ENCODE data around the gene SIRT6. TPM values are rescaled to one million over a fixed set of nuclear protein-coding genes. Genes with fewer than 3 reads are reported as not detected.
"Not testable (repeated sequence)": the region's sequence is repeated elsewhere in the genome, so short reads cannot be mapped to it uniquely, and the experiment has no call there.

The SIRT6 gene
- total RNA-seq, result 9.2 and 10.0 TPM in 2 replicates
- polyA plus RNA-seq, result 8.8 and 11.0 TPM in 2 replicates
- 12.0 and 18.6 TPM in 2 replicates for polyA plus RNA-seq (2012)
- polyA minus RNA-seq (ENCODE audit: low replicate concordance), result 4.7 and 7.3 TPM in 2 replicates

DNA sequence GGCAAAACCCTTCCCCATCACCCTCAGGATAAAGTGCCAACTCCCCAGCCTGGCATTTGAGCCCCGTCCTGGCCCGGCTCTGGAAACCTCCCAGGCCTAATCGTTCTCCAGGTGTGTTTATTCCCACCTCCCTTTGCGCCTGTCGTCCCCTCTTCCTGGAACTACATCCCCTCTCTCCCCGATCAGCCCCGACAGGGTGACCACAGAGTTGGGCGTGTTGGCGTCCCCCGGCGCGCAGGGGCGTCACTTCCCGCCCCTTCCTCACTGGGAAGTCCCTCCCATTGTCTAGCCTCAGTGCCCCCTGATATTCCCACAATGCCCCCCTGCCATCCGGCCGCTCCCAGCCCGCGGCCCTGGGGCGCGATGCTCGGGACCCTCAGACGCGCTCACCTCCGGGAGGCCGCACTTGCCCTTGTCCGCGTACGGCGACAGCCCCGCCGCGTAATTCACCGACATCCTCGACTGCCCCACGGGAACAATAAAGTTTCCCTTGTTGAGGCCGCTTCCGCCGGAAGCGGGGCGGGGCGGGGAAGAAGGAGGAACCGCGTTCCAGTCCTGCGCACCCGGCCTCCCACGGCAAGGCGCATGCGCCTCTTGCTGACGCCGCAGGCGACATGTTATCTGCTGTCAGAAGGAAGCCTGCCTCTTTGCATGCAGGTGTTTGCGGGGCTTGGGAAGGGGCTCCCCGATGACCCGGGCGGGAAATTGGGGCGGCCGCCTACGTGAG lies at the start of gene SIRT6, which contains the start of gene ANKRD24:
TSS of gene SIRT6 (minus strand) at position 480 of the 727 bp plus-strand sequence. CDS start at position 456, 24 bp downstream.
TSS of gene ANKRD24 (plus strand) at position 606 of the 727 bp plus-strand sequence. CDS start 3,737 bp downstream, outside the sequence.
- Histone ChIP-seq H3K36me3 (ENCODE audit: control insufficient read depth, insufficient read depth, low read length) (no peaks in the 10 kb centered on the region), H4K20me1 (ENCODE audit: control insufficient read depth, extremely low read depth, insufficient read depth, low read length) (no peaks in the 10 kb centered on the region), H3K79me2 (ENCODE audit: control insufficient read depth, insufficient read depth, low read length) (peaks cover 10% of the 10 kb centered on the region), H3K9me3 (ENCODE audit: control insufficient read depth, insufficient read depth, low read depth, low read length) (no peaks in the 10 kb centered on the region), H3K27me3 (ENCODE audit: control insufficient read depth, insufficient read depth, low read length) (no peaks in the 10 kb centered on the region), H3K4me2 (ENCODE audit: extremely low read depth, insufficient read depth, low read length) (peak within 1 kb of the TSS; percentile 72), H3K9ac (ENCODE audit: insufficient read depth, low read length) (peak within 1 kb of the TSS; percentile 86), H3K27ac (ENCODE audit: insufficient read depth, low read length) (peak within 1 kb of the TSS; percentile 77), H2AFZ (ENCODE audit: low read length) (peak within 1 kb of the TSS; percentile 77), H3K4me1 (ENCODE audit: control insufficient read depth, extremely low read depth, insufficient read depth, low read length) (no peaks in the 10 kb centered on the region), H3K4me3 (replicated peaks in 1 of 4; ENCODE audit: control extremely low read depth in 1 of 4, insufficient read depth in 1 of 4, low read depth in 3 of 4, low read length in 4 of 4) (peak within 1 kb of the TSS; percentile 82 to 97 (median 88))
- DNase-seq (ENCODE audit: low read depth in 2 of 2), result peak; percentile 96
- TF ChIP-seq EZH2 (IDR thresholded peaks at IDR 0.05; ENCODE audit: low read length, missing control alignments), result no peak
- TF ChIP-seq CTCF (conservative IDR thresholded peaks at IDR 0.05 in 1 of 2, IDR thresholded peaks at IDR 0.05 in 1 of 2; ENCODE audit: low read depth in 1 of 2, low read length in 2 of 2), result no peak

- H3K9ac ChIP-seq (ENCODE audit: insufficient read depth, low read length); H3K36me3 ChIP-seq (ENCODE audit: control insufficient read depth, insufficient read depth, low read length); H2AFZ ChIP-seq (ENCODE audit: low read length); DNase-seq (ENCODE audit: low read depth in 2 of 2); H3K79me2 ChIP-seq (ENCODE audit: control insufficient read depth, insufficient read depth, low read length); H3K4me1 ChIP-seq (ENCODE audit: control insufficient read depth, extremely low read depth, insufficient read depth, low read length); H3K9me3 ChIP-seq (ENCODE audit: control insufficient read depth, insufficient read depth, low read depth, low read length); H3K4me2 ChIP-seq (ENCODE audit: extremely low read depth, insufficient read depth, low read length); H3K4me3 ChIP-seq (replicated peaks in 1 of 4; ENCODE audit: control extremely low read depth in 1 of 4, insufficient read depth in 1 of 4, low read depth in 3 of 4, low read length in 4 of 4); H3K27ac ChIP-seq (ENCODE audit: insufficient read depth, low read length); H4K20me1 ChIP-seq (ENCODE audit: control insufficient read depth, extremely low read depth, insufficient read depth, low read length): not testable (repeated sequence)
- H3K27me3 ChIP-seq (ENCODE audit: control insufficient read depth, insufficient read depth, low read length), result peaks cover 11% of the 10 kb centered on the region
Observed at GRCh38 chr19:4232139-4232538, 49.8 kb upstream of the SIRT6 start.

DNA sequence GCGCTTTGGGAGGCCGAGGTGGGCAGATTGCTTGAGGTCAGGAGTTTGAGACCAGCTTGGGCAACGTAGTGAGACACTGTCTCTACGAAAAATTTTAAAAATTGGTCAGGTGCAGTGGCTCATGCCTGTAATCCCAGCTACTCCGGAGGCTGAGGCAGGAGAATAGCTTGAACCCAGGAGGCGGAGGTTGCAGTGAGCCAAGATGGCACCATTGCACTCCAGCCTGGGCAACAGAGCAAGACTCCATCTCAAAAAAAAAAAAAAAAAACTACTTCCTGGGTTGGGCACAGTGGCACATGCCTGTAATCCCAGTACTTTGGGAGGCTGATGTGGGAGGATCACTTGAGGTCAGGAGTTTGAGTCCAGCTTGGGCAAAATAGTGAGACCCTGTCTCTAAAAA lies 49.2 kb upstream of the SIRT6 start:
- not testable (repeated sequence) for H3K27ac ChIP-seq (ENCODE audit: insufficient read depth, low read length); H3K79me2 ChIP-seq (ENCODE audit: control insufficient read depth, insufficient read depth, low read length); H3K36me3 ChIP-seq (ENCODE audit: control insufficient read depth, insufficient read depth, low read length); H3K4me2 ChIP-seq (ENCODE audit: extremely low read depth, insufficient read depth, low read length); H2AFZ ChIP-seq (ENCODE audit: low read length); H3K9ac ChIP-seq (ENCODE audit: insufficient read depth, low read length); H4K20me1 ChIP-seq (ENCODE audit: control insufficient read depth, extremely low read depth, insufficient read depth, low read length); DNase-seq (ENCODE audit: low read depth in 2 of 2); H3K4me3 ChIP-seq (replicated peaks in 1 of 4; ENCODE audit: control extremely low read depth in 1 of 4, insufficient read depth in 1 of 4, low read depth in 3 of 4, low read length in 4 of 4); H3K9me3 ChIP-seq (ENCODE audit: control insufficient read depth, insufficient read depth, low read depth, low read length); H3K4me1 ChIP-seq (ENCODE audit: control insufficient read depth, extremely low read depth, insufficient read depth, low read length)
- peaks cover 11% of the 10 kb centered on the region for H3K27me3 ChIP-seq (ENCODE audit: control insufficient read depth, insufficient read depth, low read length)

DNA sequence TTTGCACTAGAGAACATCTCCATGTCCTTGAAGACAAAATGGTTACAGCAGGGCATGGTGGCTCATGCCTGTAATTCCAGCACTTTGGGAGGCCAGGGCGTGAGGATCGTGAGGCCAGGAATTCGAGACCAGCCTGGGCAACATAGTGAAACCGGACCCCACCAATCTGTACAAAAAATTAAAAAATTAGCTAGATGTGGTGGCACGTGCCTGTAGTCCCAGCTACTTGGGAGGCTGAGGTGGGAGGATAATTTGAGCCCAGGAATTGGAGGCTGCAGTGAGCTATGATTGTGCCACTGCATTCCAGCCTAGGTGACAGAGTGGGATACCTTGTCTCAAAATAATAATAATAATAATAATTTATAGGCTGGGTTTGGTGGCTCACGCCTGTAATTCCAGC lies 47.9 kb upstream of the SIRT6 start:
- H3K27me3 ChIP-seq (ENCODE audit: control insufficient read depth, insufficient read depth, low read length), result peaks cover 11% of the 10 kb centered on the region
- not testable (repeated sequence) for H3K4me3 ChIP-seq (replicated peaks in 1 of 4; ENCODE audit: control extremely low read depth in 1 of 4, insufficient read depth in 1 of 4, low read depth in 3 of 4, low read length in 4 of 4); H3K27ac ChIP-seq (ENCODE audit: insufficient read depth, low read length); H3K4me1 ChIP-seq (ENCODE audit: control insufficient read depth, extremely low read depth, insufficient read depth, low read length); H3K4me2 ChIP-seq (ENCODE audit: extremely low read depth, insufficient read depth, low read length); DNase-seq (ENCODE audit: low read depth in 2 of 2); H4K20me1 ChIP-seq (ENCODE audit: control insufficient read depth, extremely low read depth, insufficient read depth, low read length); H3K9ac ChIP-seq (ENCODE audit: insufficient read depth, low read length); H3K36me3 ChIP-seq (ENCODE audit: control insufficient read depth, insufficient read depth, low read length); H3K79me2 ChIP-seq (ENCODE audit: control insufficient read depth, insufficient read depth, low read length); H2AFZ ChIP-seq (ENCODE audit: low read length); H3K9me3 ChIP-seq (ENCODE audit: control insufficient read depth, insufficient read depth, low read depth, low read length)

Measured in fibroblast of lung (primary cell).